Daoy (cell line): ENCODE data around the gene DDIT4. TPM values are rescaled to one million over a fixed set of nuclear protein-coding genes. Genes with fewer than 3 reads are reported as not detected.
A peak's percentile ranks its signal among the peaks of the same experiment; 100 is the strongest.
"Not testable (repeated sequence)": the region's sequence is repeated elsewhere in the genome, so short reads cannot be mapped to it uniquely, and the experiment has no call there.

Experiments used
- DNase-seq: peaks from one replicate; pipeline ENCODE4 v3.0.0-alpha.2; 2015; ENCODE audit warnings: low read depth
- total RNA-seq: library from RNA; depleted of rRNA; stranded (reverse); fragments of >200 nt; shearing (Covaris generic); gene quantifications from 2 replicates; pipeline ENCODE4 v1.2.3, GENCODE V29; 2014

DDIT4 gene
- total RNA-seq, 1 experiment from 2014 or later, result 12.8 TPM

GRCh38 chr10:72267381-72267780 lies 6.3 kb upstream of the DDIT4 start:
- DNase-seq, result no peak

- no peak for DNase-seq
Observed at GRCh38 chr10:72267819-72268399, 5.8 kb upstream of the DDIT4 start.

GRCh38 chr10:72268475-72269200 lies 5.1 kb upstream of the DDIT4 start:
- DNase-seq, result not testable (repeated sequence)

- no peak for DNase-seq
Observed at GRCh38 chr10:72270607-72271281, 3.0 kb upstream of the DDIT4 start.

- DNase-seq, result peak; percentile 83
Observed at GRCh38 chr10:72272689-72273409, 875 bp upstream of the DDIT4 start.

GRCh38 chr10:72274213-72274729 lies 547 bp downstream of the DDIT4 start:
- DNase-seq, result no peak

- DNase-seq, result peak; percentile 44
Observed at GRCh38 chr10:72274730-72275350, 1.1 kb downstream of the DDIT4 start.

- DNase-seq, result no peak
Observed at GRCh38 chr10:72275351-72276012, 1.8 kb downstream of the DDIT4 start.

- peak; percentile 27 for DNase-seq
Observed at GRCh38 chr10:72276013-72276387, 2.3 kb downstream of the DDIT4 start.

- no peak for DNase-seq
Observed at GRCh38 chr10:72276421-72277339, 3.0 kb downstream of the DDIT4 start.

- DNase-seq, result no peak
Observed at GRCh38 chr10:72277340-72277995, 3.7 kb downstream of the DDIT4 start.

GRCh38 chr10:72277996-72278667 lies 4.4 kb downstream of the DDIT4 start:
- no peak for DNase-seq

- DNase-seq, result no peak
Observed at GRCh38 chr10:72278668-72279393, 5.1 kb downstream of the DDIT4 start.

- not testable (repeated sequence) for DNase-seq
Observed at GRCh38 chr10:72279587-72279986, 5.9 kb downstream of the DDIT4 start.

GRCh38 chr10:72283131-72283530 lies 9.4 kb downstream of the DDIT4 start:
- DNase-seq, result no peak

- DNase-seq, result no peak
Observed at GRCh38 chr10:72285972-72286521, 12.3 kb downstream of the DDIT4 start.

- no peak for DNase-seq
Observed at GRCh38 chr10:72291019-72291532, 17.4 kb downstream of the DDIT4 start.
